SK-N-MC (cell line): ENCODE data around the gene ARTN.

Experiments used
- EZH2 ChIP-seq: fragments of 200-600 bp; sonication (generic); IDR thresholded peaks from one replicate; pipeline ENCODE4 v1.6.1; 2017; ENCODE audit warnings: antibody characterized with exemption
- POLR2AphosphoS5 ChIP-seq: IDR thresholded peaks from 2 replicates; pipeline ENCODE4 v1.6.1; 2012; ENCODE audit warnings: mild to moderate bottlenecking, low read depth, low read length, borderline replicate concordance

DNA sequence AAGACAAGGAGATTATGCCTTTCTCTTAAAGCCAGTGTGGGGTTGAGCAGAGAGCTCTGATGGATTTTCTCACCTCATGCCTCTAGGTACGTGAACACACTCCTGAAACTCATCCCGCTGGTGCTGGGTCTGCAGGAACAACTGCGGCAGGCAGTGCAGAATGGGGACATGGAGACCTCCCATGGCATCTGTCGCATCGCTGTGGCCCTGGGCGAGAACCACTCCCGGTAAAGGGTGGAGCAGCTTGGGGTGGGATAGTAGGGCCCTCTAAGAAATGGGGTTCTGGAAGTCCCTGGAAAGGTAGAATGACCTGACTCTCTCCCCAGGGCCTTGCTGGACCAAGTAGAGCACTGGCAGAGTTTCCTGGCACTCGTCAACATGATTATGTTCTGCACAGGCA, 22.6 kb downstream of the ARTN start:
- TF ChIP-seq POLR2AphosphoS5, result no peak
- no peak for TF ChIP-seq EZH2
